ENCODE measurements around the gene ALKAL2.

- TF ChIP-seq CTCF (IDR thresholded peaks at IDR 0.05 in 2 of 3, conservative IDR thresholded peaks at IDR 0.05 in 1 of 3; ENCODE audit: borderline replicate concordance in 1 of 3, insufficient read depth in 1 of 3, low read depth in 2 of 3, low read length in 2 of 3): no peak
- no peak for TF ChIP-seq ZNF274 (IDR thresholded peaks at IDR 0.05; ENCODE audit: low read depth, low read length)
- TF ChIP-seq POLR2A (IDR thresholded peaks at IDR 0.05; ENCODE audit: borderline replicate concordance, extremely low read depth, insufficient read depth, insufficient read length): no peak
- TF ChIP-seq POLR2AphosphoS5 (IDR thresholded peaks at IDR 0.05; ENCODE audit: low read depth, low read length): no peak
- TF ChIP-seq RAD21 (IDR thresholded peaks at IDR 0.05; ENCODE audit: low read depth): no peak
Measured at GRCh38 chr2:275466-275865, 12.4 kb downstream of the ALKAL2 start.

Measured in HCT116 (cell line).